HG03469 (cell line): ENCODE measurements around the gene PITPNC1.
"Not testable (repeated sequence)": the region's sequence is repeated elsewhere in the genome, so short reads cannot be mapped to it uniquely, and the experiment has no call there.

Experiments
- ATAC-seq: cut with Tn5 transposase; IDR thresholded peaks from one replicate; pipeline ENCODE4 v1.9.1; 2021; ENCODE audit warnings: mild to moderate bottlenecking, moderate library complexity, moderate number of reproducible peaks; ENCODE audit not compliant: unreplicated experiment

Gene PITPNC1

DNA sequence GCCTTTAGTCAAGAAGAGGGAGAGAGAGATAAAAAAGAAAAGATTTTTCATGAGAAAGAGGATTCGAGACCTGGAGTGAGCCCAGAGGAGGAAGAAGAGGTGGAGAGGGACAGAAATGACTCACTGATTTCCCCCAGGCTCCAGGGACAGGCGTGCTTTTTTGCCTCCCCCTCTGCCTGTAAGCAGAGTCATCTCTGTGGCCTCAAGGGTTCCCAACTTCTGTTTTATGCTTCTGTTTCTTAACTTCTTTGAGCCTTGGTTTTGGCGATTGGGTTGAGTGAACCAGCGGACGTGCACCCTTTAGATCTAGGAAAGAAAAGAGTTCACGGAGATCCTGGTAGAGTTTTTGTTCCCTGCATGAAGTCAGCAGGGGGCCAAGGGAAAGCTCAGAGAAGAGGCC is 192.8 kb downstream of the PITPNC1 start:
- no peak for ATAC-seq

DNA sequence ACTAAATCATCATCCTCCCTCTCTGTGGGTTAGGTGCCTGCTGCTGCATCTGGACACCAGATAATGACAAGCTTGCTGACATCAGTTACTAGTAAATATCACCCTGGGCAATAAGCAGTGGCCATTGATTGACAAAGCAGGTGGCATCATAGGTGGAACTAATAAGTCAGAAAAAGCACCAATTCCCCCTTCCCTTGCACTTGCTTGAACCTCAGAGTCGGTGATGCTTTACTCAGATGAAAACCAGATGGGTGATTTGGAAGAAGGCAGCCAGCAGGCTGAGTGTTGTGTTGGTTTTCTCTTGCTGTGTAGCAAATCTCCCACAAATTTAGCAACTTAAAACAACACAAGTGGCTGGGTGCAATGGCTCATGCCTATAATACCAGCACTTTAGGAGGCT is 193.7 kb downstream of the PITPNC1 start:
- ATAC-seq: no peak

DNA sequence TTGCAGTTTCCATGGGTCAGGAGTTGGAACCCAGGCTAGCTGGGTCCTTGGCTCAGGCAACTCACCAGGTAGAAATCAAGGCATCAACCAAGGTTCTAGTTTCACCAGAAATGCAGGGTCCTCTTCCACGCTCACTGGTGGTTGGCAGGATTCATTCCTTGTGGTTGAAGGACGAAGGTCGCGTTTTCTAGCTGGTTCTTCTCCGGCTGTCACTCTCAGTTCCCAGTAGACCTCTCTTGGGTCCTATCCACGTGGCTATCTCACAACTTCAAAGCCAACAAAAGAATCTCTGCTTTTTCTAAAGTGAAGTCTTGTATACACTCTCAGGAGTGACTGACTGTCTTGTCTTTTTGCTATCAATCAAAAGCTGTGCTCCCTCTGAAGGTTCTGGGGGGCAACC is 194.4 kb downstream of the PITPNC1 start:
- ATAC-seq: no peak

DNA sequence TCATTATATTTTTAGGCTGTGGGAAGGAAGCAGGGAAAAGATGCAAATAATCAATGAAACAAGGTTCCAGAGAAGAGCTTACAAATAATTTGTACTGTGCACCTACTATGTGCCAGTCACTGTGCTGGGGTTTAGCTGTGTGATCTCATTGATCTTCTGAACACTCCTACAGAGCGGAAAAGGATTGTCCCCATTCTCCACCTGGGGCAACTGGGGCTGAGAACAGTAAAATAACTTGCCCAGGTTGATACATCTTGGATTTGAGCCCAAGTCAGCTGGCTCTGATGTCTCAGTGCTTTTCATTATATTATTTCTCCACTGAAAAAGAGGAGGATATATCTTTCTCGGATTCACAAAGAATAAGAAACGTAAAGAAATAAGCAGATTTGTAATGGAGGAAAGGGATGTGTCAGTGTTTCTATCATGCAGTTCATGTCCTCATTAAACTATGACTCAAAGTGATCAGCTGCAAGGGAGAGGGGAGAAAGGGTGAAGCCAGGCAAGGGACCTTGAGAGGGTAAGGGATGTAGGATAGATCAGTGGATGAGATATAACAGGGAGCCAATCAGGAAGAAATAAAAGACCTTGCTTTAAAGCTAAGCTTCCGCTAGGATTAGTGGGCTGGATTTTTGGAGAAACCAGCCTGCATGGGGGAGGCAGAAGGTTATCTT is 197.0 kb downstream of the PITPNC1 start:
- no peak for ATAC-seq

DNA sequence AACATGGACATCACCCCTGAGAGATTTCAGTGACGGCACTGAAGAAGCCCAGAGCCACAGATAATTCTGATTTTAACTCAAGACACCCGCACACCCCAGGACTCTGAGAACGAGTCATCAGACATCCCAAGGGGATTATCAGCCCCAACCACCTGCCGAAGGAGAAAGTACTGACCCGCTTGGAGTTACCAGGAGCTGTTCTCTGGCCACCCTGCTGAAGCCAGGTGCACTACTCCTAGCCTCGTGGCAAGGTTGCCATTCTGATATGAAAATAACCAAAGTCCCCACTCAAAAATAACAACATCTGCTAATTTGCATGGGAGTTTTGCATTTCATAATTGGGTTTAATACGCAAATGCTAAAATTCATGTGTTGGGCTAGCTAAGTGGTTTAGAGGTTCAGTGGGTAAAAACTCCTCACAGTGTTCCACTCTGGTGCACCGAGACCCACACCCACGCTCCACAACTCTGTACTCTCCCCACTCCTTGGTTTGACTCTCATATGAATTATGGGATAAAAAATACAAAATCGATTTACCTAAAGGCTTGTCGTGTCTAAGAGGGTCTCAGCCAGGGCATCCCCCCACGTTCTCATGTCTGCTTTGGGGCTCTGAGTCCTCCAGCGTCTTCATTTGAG is 197.7 kb downstream of the PITPNC1 start:
- ATAC-seq: no peak

DNA sequence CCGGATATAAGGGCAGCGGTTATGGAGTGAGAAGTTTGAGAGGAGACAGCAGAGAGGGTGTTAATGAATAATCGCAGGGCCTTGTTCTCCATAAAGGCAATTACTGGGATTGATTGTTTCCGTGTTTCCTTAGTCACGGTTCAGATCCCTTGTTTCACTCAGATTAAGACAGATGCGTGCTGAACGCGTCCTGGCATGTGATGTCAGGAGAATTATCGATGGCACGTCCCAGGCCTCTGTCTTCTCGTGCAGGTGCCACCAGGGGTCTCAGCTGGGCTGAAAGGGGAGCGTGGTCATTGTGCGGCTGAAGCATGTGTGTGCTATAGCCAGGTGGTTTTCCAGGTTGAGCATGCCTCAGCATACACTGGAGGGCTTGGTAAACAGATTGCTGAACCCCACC is 198.2 kb downstream of the PITPNC1 start:
- no peak for ATAC-seq

DNA sequence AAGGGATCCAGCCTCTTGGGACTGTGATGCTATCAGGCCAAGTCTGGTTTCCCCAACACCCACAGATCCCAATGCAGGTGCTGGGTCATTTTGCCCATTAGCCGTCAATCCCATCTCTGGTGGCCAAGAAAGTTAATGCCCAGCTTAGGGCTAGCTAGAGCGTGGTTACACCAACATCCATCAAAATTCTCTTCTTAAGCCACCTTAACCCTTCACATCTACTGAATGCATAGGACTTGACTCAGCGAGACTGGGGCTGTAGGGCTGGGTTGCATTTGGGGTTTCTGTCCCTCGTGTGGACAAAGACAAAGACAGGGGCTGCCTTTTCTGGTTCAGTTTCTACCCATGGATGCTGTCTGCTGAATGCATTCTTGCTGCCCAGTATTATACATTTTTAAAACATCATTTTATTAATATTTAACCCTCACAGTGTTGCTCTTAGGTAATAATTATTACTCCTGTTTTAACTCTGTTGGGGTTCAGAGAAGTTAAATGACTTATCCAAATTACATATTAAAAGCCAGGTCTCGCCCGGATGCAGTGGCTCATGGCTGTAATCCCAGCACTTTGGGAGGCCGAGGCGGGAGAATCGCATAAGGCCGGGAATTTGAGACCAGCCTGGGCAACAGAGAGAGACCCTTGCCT is 199.5 kb downstream of the PITPNC1 start:
- no peak for ATAC-seq

DNA sequence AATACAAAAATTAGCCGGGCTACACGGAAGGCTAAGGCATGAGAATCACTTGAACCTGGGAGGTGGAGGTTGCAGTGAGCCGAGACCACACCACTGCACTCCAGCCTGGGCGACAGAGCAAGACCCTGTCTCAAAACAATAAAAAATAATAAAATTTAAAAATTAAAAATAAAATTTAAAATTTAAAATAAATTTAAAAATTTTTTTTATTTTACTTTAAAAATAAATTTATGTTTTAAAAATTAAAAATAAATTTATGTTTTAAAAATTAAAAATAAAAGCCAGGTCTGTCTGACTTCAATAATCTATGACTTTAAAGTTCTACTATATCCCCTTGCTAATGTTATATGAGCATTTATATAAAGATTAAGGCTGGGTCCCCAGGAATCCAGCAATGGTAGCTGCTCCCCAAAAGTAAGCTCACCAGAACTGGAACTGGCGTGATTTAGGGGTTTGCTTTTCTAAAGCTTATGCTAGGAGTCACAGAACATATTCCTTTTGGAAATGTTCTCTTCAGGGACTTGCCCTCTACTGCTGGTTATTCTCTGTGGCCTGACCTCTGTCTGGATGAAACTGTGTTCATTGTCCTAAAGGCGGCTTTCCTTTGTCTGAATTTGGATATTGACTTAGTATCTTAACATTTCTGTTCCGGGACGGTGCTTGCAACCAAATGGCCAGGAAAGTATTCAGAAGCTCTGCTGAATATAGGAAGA is 200.5 kb downstream of the PITPNC1 start:
- no peak for ATAC-seq

DNA sequence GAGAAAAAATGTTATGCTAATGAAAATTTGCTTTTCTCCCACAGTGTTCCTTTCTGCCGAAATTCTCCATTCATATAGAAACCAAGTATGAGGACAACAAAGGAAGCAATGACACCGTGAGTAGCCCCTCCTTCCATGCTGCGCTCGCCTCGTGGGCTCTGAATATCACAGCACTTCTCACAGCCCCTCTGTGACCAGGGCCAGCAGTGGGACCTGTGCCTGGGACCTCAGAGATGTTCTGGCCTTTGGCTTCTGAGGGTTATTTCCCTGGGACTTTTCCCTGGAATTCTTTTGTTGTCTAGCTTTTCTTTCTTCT is 201.0 kb downstream of the PITPNC1 start:
- ATAC-seq: no peak

DNA sequence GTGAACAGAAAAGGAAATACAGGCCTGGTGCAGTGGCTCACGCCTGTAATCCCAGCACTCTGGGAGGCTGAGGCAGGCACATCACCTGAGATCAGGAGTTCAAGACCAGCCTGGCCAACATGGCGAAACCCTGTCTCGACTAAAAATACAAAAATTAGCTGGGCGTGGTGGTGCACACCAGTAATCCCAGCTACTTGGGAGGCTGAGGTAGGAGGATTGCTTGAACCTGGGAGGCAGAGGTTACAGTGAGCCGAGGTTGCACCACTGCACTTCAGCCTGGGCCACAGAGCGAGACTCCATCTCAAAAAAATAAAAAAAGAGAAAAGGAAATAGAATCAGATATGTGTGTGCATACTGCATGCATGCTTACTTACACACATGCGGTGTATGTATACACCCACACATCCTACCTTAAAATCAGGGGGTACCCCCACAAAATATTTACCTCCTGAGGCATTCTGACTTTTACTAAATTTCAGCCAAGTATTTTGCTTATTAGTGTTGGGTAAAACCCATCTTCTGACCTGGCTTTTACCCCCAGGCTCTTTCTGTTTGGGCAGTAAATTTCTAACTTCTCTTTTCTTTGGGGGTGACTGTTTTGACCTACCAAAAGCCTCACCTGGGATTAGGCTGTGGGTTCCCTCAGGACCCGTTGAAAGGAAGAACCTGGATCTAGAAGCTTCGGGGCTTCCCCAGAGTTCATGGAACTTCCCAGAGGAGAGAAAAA is 201.8 kb downstream of the PITPNC1 start:
- ATAC-seq: not testable (repeated sequence)

DNA sequence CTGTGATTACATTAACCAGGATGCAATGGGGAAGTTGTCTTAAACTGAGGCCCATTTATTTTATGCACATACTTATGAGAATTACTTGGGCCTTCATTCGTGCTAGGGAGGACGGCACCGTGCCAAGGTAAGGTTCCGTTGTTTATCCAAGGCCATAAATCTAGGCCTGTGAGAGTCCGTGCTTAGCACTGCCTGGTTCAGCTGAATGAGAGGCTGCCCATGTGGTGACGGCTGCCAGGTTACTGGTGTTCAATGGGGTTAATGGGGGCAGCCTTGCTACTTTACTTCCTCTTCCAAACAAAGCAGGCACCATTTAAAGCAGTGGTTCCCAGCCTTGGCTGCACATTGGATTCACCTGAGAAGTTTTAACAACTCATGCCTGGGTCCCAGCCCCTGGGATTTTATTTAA is 205.6 kb downstream of the PITPNC1 start:
- no peak for ATAC-seq

DNA sequence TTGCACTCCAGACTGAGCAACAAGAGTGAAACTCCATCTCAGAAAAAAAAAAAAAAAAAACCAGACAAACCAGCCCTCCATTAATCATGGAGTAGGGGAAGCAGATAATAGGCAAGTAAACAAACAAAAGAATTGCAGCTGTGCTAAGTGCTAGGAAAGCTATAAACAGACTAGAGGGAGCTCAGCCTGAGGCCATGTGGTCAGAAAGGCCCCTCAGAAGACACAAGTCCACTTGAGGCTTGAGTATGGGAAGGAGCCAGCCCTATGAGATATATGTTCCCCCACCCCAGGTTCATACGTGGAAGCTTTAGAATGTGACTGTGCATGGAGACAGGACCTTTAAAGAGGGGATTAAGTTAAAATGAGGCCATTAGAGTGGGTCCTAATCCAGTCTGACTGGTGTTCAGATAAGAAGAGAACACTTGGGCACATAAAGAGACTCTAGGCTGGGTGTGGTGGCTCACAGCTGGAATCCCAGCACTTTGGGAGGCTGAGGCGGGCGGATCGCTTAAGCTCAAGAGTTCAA is 208.1 kb downstream of the PITPNC1 start:
- ATAC-seq: no peak

DNA sequence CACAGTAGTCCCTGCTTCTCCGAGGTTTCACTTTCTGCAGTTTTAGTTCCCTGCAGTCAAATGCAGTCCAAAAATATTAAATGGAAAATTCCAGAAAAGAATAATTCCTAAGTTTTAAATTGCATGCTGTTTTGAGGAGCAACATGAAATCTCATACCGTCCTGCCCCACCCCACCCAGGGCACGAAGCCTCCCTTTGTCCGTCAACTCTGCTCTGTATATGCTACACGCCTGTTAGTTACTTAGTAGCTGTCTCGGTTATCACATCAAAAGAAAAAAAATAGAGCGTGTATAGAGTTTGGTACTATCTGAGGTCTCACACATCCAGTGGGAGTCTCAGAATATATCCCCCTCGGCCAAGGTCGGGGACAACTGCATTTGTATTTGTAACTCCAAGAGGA is 211.2 kb downstream of the PITPNC1 start:
- no peak for ATAC-seq

DNA sequence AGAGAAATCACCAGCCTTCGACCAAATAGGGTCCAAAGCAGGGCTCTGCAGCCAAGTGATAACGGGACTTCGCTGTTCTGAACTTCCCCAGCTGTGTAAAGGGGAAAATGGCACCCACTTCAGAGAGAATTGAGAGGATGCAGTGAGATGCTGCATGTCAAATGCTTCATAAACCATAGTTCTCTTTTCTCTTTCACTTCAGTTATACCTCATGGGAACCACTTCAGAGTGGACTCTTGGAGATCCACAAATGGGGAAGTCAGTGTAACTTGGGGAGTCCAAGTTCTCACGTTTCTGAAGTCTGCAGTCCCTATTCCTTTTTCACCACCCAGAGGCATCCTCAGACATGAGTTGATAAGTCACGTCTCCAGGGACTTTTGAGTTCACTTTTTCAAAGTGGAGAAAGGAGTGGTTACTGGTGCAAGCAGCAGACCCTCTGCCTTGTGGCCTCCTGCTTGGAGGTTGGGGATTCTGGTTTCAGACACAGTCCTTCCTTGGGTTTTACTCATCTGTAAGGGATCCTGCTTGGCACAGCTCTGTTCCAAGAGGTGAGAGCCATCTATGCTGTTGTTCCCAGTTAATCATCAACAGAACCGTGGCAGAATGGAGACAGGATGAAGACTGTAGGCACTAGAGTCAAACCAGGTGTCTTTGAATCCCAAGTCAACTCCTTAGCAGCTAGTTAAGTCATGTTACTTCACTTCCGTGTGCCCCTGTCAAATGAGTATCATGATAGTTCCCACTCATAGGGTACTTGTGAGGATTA is 217.2 kb downstream of the PITPNC1 start:
- no peak for ATAC-seq

DNA sequence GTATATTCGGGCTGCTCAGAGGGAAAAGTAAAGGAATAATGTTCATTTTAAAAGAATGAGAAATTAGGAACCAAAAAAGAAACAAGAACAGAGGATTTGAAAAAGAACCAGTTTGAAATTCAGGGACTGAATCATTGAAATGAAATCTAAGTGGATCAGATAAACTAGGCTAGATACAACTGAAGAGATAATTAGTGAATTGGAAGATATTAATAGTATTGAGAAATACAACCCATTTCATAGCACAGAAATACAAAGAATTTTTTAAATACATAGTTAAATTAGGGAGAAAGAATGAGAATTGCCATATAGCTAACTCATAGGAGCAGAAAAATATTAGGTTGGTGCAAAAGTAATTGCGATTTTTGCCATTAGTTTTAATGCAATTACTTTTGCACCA is 223.3 kb downstream of the PITPNC1 start:
- no peak for ATAC-seq

DNA sequence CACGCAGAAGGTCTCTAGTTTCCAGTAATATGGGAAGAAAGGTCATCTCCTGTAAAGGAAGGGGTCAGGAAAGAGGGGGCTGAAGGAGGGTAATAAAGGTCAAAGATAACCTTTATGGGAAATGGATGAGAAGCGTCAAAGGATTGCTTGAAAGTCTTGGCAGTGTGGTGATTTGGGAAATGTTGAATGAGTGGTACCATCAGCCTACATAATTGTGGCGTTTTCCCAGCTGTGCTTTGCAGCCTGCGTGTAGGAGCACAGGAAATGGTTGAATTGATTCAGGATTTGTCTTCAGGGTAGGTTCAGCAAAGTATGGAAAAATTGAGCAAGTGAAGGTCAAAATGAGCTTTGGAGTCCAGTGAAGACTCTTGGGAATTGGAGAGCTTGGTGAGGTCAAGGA is 224.8 kb downstream of the PITPNC1 start:
- ATAC-seq: no peak

DNA sequence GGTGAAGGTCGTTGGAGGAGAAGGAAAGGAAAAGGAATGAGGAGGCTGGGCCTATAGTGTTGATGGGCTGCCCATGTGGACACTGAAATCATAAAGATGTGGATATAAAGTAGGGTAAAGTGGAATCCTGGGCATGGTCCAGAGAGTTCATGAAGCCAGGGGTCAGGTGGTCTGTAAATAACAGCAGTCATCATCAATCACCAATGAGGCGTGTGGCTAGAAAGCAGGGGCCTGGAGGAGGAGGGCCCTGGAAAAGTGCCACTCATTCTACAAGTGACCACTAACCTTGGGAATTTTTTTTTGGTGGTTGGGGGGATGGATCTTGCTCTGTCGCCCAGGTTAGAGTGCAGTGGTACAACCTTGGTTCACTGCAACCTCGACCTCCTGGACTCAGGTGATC is 225.4 kb downstream of the PITPNC1 start:
- no peak for ATAC-seq

DNA sequence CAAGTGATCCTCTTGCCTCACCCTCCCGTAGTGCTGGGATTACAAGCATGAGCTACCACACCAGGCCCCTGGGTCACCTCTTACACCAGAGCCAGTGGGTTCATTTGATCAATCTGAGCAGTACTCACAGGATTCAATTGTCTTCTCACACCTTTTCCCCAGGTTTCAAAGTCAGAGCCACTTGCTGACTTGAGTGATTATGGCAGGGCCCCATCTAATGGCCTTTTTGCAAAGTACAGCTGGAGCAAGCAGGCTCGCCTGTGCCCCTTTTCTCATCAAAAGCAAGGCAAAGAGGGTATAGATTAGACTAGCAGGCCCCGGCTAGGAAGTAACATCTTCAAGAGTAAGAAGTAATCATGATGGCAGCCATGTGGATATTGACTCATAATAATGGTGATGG is 225.9 kb downstream of the PITPNC1 start:
- ATAC-seq: no peak

DNA sequence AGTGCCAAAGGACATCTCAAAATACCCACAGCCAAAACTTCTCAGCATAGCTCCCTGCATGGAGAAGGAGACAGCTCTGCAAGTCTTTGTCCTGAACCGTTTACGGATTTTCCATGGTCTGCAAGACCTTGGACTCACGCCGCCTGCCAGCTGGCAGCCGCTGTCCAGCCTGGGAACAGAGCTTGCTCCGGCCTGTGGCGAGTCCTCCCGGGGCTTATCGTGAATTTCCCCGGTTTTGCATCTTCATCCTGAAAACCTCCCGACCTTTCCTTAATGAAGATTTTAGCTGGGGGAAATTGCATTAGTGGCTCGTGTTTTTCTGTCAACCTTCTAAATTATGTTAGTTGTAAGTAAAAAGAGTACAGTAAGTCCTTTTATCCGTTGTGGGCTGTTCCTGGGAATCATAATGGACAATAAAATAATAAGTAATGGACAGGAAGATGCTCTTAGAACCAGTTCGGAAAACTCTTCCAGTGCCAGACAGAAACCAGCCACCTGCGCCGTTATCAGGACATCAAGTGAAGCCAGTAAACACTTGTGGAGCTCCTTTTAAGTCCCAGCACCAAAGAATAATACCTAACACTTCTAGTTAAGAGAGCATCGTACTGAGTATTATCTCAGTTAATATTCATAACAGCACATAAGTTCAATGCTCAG is 228.3 kb downstream of the PITPNC1 start:
- ATAC-seq: no peak

DNA sequence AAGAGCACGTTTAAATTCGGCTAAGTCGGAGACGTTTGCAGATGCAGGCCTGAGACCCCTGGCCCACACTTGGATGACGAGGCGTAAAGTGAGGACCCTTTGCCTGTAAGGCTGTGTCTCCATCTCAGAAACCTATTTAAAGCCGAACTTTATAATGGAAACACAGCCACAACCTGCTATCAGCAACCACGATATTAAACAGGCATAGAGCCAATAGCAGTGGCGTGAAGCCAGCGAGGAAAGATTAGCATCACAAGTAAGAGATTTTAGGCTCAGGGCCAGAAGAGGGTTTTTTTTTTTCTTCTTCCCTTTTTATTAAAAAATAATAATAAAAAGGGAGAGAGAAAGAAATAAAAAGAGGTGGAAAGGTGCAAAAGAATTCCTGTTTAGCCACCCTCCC is 229.4 kb downstream of the PITPNC1 start:
- no peak for ATAC-seq
